ENCODE measurements around the gene CTSZ. TPM values are rescaled to one million over a fixed set of nuclear protein-coding genes. Genes with fewer than 3 reads are reported as not detected.

The CTSZ gene
- total RNA-seq, 2 donors from 2014 or later = 93.6 to 130 TPM

DNA sequence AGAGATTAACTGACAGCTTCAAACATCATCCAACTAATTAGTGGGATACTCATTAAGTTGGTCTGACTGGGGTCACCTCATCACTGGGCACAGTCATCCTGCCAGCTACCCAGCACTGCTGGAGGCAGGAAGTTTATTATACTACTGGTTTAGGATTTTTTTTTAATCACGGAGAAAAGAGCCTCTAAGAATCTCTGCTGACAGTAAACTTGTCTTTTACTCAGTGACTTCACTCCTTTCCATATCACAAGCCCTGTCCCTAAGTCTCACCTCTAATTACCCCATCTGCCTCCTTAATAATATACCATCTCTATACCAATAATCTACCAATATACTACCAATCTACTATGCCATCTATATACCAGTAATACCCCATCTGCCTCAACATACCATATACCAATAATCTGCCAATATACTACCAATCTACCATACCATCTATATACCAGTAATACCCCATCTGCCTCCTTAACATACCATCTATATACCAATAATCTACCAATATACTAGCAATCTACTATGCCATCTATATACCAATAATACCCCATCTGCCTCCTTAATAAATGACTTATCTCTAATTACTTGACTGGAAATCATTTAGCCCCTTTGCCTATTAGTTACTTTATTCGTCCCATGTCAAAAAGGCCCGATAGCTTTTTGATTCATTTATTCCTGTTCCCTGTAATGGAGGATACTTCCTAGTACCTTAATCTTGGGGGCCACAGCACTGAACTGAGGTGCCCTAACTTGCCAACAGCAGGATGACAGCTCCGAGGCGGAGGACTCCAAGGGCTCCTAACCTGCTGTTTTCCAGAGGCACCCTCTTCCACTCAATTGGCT is 20.1 kb upstream of the CTSZ start:
- 80% methylated on average over 5 of the region's 5 CpGs for WGBS
- H3K4me3 ChIP-seq = no peak overlapping the region
- DNase-seq (ENCODE audit: low spot score) = no peak
- no peaks in the 10 kb centered on the region for H3K36me3 ChIP-seq
- no peaks in the 10 kb centered on the region for H3K9me3 ChIP-seq
- no peaks in the 10 kb centered on the region for H3K27me3 ChIP-seq (replicated peaks; ENCODE audit: insufficient read depth)
- TF ChIP-seq, protein P1, sequence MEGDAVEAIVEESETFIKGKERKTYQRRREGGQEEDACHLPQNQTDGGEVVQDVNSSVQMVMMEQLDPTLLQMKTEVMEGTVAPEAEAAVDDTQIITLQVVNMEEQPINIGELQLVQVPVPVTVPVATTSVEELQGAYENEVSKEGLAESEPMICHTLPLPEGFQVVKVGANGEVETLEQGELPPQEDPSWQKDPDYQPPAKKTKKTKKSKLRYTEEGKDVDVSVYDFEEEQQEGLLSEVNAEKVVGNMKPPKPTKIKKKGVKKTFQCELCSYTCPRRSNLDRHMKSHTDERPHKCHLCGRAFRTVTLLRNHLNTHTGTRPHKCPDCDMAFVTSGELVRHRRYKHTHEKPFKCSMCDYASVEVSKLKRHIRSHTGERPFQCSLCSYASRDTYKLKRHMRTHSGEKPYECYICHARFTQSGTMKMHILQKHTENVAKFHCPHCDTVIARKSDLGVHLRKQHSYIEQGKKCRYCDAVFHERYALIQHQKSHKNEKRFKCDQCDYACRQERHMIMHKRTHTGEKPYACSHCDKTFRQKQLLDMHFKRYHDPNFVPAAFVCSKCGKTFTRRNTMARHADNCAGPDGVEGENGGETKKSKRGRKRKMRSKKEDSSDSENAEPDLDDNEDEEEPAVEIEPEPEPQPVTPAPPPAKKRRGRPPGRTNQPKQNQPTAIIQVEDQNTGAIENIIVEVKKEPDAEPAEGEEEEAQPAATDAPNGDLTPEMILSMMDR (IDR thresholded peaks at IDR 0.05) = no peak
- TF ChIP-seq POLR2AphosphoS5 (IDR thresholded peaks at IDR 0.05) (no peak), POLR2A (IDR thresholded peaks at IDR 0.05) (no peak)
- peaks cover 7% of the 10 kb centered on the region for H3K4me1 ChIP-seq (replicated peaks)
- H3K27ac ChIP-seq = no peak overlapping the region
- intact Hi-C loops (cut with DNase I) = no loop called here

DNA sequence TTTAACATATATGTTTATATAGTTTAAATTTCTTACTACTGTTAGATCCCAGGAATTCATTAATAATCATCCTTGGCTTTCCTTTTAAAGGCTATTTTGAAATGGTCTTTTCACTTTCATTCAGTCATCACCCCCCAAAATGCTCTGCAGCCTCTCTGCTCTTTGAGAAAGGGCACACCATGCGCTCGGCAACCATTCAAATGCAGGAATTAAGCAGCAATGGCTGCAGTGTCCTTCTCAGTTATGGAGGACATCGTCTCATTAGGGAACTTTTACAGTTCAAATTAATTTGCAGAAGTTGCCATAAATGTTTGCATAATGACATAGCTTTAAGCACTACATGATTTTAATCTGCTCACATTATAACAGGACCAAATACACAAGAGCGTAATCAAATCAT is 18.5 kb upstream of the CTSZ start:
- no peak for DNase-seq (ENCODE audit: low spot score)
- no peaks in the 10 kb centered on the region for H3K4me1 ChIP-seq (replicated peaks)
- TF ChIP-seq POLR2AphosphoS5 (IDR thresholded peaks at IDR 0.05) = no peak
- no peak for TF ChIP-seq POLR2A (IDR thresholded peaks at IDR 0.05)
- TF ChIP-seq, protein P1 (IDR thresholded peaks at IDR 0.05) = no peak
- H3K4me3 ChIP-seq = no peak overlapping the region
- H3K27ac ChIP-seq = no peak overlapping the region
- H3K36me3 ChIP-seq = no peaks in the 10 kb centered on the region
- no peaks in the 10 kb centered on the region for H3K9me3 ChIP-seq
- 91% methylated on average over 4 of the region's 4 CpGs for WGBS
- no peaks in the 10 kb centered on the region for H3K27me3 ChIP-seq (replicated peaks; ENCODE audit: insufficient read depth)
- intact Hi-C loops (cut with DNase I) = no loop called here

DNA sequence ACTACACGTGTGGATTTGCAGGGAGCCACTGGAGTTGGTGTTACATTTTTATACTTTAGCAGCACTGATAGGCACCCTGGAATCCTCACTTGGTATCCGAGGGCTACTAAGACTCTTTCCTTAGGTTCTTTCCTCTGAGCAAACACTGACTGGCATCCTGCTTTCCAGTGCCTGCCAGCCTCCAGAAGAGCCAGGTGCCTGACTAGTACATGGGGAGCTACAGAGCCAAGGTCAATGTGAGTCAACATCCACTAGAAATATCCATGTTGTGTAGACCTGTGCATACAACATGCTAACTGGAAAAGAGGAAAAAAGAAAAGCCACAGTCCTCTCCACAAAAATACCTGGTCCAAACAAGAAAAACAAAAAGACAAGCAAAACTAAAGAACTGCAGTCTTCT is 18.0 kb upstream of the CTSZ start:
- Histone ChIP-seq H3K9me3 (no peaks in the 10 kb centered on the region), H3K36me3 (no peaks in the 10 kb centered on the region), H3K4me1 (replicated peaks) (no peaks in the 10 kb centered on the region), H3K27ac (no peak overlapping the region), H3K4me3 (no peak overlapping the region), H3K27me3 (replicated peaks; ENCODE audit: insufficient read depth) (no peaks in the 10 kb centered on the region)
- TF ChIP-seq POLR2A (IDR thresholded peaks at IDR 0.05) (no peak), POLR2AphosphoS5 (IDR thresholded peaks at IDR 0.05) (no peak)
- TF ChIP-seq, protein P1 (IDR thresholded peaks at IDR 0.05) = no peak
- 57% methylated on average over 2 of the region's 2 CpGs for WGBS
- intact Hi-C loops (cut with DNase I) = no loop called here
- no peak for DNase-seq (ENCODE audit: low spot score)

DNA sequence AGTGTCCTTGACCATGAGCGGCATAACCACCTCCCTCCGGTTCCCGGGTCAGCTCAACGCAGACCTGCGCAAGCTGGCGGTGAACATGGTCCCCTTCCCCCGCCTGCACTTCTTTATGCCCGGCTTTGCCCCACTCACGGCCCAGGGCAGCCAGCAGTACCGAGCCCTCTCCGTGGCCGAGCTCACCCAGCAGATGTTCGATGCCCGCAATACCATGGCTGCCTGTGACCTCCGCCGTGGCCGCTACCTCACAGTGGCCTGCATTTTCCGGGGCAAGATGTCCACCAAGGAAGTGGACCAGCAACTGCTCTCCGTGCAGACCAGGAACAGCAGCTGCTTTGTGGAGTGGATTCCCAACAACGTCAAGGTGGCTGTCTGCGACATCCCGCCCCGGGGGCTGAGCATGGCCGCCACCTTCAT is 17.1 kb upstream of the CTSZ start:
- 94% methylated on average over 24 of the region's 24 CpGs for WGBS
- Histone ChIP-seq H3K9me3 (no peaks in the 10 kb centered on the region), H3K4me3 (no peak overlapping the region), H3K27me3 (replicated peaks; ENCODE audit: insufficient read depth) (no peaks in the 10 kb centered on the region), H3K4me1 (replicated peaks) (no peaks in the 10 kb centered on the region), H3K27ac (no peak overlapping the region), H3K36me3 (no peaks in the 10 kb centered on the region)
- intact Hi-C loops (cut with DNase I) = no loop called here
- DNase-seq (ENCODE audit: low spot score) = no peak
- TF ChIP-seq, protein P1 (IDR thresholded peaks at IDR 0.05) = no peak
- TF ChIP-seq POLR2AphosphoS5 (IDR thresholded peaks at IDR 0.05) = no peak
- no peak for TF ChIP-seq POLR2A (IDR thresholded peaks at IDR 0.05)

DNA sequence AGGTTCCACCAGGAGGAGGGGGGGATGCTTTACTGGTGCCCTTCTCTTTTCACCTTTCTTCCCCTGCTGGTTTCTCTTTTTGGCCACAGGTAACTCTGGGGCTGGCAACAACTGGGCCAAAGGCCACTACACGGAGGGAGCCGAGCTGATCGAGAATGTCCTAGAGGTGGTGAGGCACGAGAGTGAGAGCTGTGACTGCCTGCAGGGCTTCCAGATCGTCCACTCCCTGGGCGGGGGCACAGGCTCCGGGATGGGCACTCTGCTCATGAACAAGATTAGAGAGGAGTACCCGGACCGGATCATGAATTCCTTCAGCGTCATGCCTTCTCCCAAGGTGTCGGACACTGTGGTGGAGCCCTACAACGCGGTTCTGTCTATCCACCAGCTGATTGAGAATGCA is 16.6 kb upstream of the CTSZ start:
- WGBS = 95% methylated on average over 13 of the region's 13 CpGs
- intact Hi-C loops (cut with DNase I) = no loop called here
- DNase-seq (ENCODE audit: low spot score) = no peak
- H3K4me3 ChIP-seq = no peak overlapping the region
- no peaks in the 10 kb centered on the region for H3K9me3 ChIP-seq
- no peaks in the 10 kb centered on the region for H3K4me1 ChIP-seq (replicated peaks)
- TF ChIP-seq POLR2AphosphoS5 (IDR thresholded peaks at IDR 0.05) (no peak), POLR2A (IDR thresholded peaks at IDR 0.05) (no peak)
- TF ChIP-seq, protein P1 (IDR thresholded peaks at IDR 0.05) = no peak
- no peak overlapping the region for H3K27ac ChIP-seq
- no peaks in the 10 kb centered on the region for H3K36me3 ChIP-seq
- H3K27me3 ChIP-seq (replicated peaks; ENCODE audit: insufficient read depth) = no peaks in the 10 kb centered on the region
